ENCODE results near the gene CENPV. TPM values are rescaled to one million over a fixed set of nuclear protein-coding genes. Genes with fewer than 3 reads are reported as not detected.

The CENPV gene
- total and polyA plus RNA-seq, 10 of the 15 experiments (the other 5 are each of a cell fraction or from before 2014, with no cell fraction given): 22.5 to 98.6 (median 80.8) TPM

Other genes with a start within 250 kb of the CENPV start
- 71.6 and 77.3 TPM in 2 replicates for gene NCOR1, start 137.9 kb downstream of the CENPV start, total RNA-seq (2014; rRNA removed)
- gene NCOR1, start 137.9 kb downstream of the CENPV start, total RNA-seq (2014; rRNA removed; fragmentation: Illumina TruSeq; extraction: Trizol): 75.5 and 81.9 TPM in 2 replicates
- 102 and 109 TPM in 2 replicates for gene NCOR1, start 137.9 kb downstream of the CENPV start, total RNA-seq (2021)
- gene NCOR1, start 137.9 kb downstream of the CENPV start, polyA plus RNA-seq (2011; rRNA removed): 78.2 and 94.5 TPM in 2 replicates
- 75.0 and 81.0 TPM in 2 replicates for gene NCOR1, start 137.9 kb downstream of the CENPV start, polyA plus RNA-seq (2014; fragmentation: Illumina TruSeq; extraction: Trizol)
- gene NCOR1, start 137.9 kb downstream of the CENPV start, polyA plus RNA-seq (2014; fragmentation: Nextera tagmentation; extraction: Ambion mirVana): 10 to 100 TPM; 34.5 to 55.1 TPM
- 72.8 and 83.9 TPM in 2 replicates for gene NCOR1, start 137.9 kb downstream of the CENPV start, polyA plus RNA-seq (2014; rRNA removed)
- gene NCOR1, start 137.9 kb downstream of the CENPV start, polyA plus RNA-seq (2016; fragmentation: Nextera tagmentation; extraction: Ambion mirVana): 100 to 1,000 TPM; 118 to 135 TPM
- gene PIGL, start 136.3 kb downstream of the CENPV start, total RNA-seq (2014; rRNA removed): 31.2 and 38.4 TPM in 2 replicates
- 28.0 and 29.1 TPM in 2 replicates for gene PIGL, start 136.3 kb downstream of the CENPV start, total RNA-seq (2014; rRNA removed; fragmentation: Illumina TruSeq; extraction: Trizol)
- gene PIGL, start 136.3 kb downstream of the CENPV start, total RNA-seq (2021): 29.5 and 31.5 TPM in 2 replicates
- gene PIGL, start 136.3 kb downstream of the CENPV start, polyA plus RNA-seq (2011; rRNA removed): 44.8 and 52.5 TPM in 2 replicates
- 28.6 and 31.5 TPM in 2 replicates for gene PIGL, start 136.3 kb downstream of the CENPV start, polyA plus RNA-seq (2014; fragmentation: Illumina TruSeq; extraction: Trizol)
- 10 to 100 TPM; 29.2 to 42.1 TPM for gene PIGL, start 136.3 kb downstream of the CENPV start, polyA plus RNA-seq (2014; fragmentation: Nextera tagmentation; extraction: Ambion mirVana)
- 30.5 and 37.5 TPM in 2 replicates for gene PIGL, start 136.3 kb downstream of the CENPV start, polyA plus RNA-seq (2014; rRNA removed)
- gene PIGL, start 136.3 kb downstream of the CENPV start, polyA plus RNA-seq (2016; fragmentation: Nextera tagmentation; extraction: Ambion mirVana): 10 to 100 TPM; 25.9 to 29.1 TPM
- gene UBB, start 27.6 kb upstream of the CENPV start, total RNA-seq (2014; rRNA removed): 2,686 and 2,754 TPM in 2 replicates
- gene UBB, start 27.6 kb upstream of the CENPV start, total RNA-seq (2014; rRNA removed; fragmentation: Illumina TruSeq; extraction: Trizol): 1,488 and 1,495 TPM in 2 replicates
- gene UBB, start 27.6 kb upstream of the CENPV start, total RNA-seq (2021): 1,455 and 1,463 TPM in 2 replicates
- gene UBB, start 27.6 kb upstream of the CENPV start, polyA plus RNA-seq (2011; rRNA removed): 608 and 1,133 TPM in 2 replicates
- 1,621 and 1,633 TPM in 2 replicates for gene UBB, start 27.6 kb upstream of the CENPV start, polyA plus RNA-seq (2014; fragmentation: Illumina TruSeq; extraction: Trizol)
- gene UBB, start 27.6 kb upstream of the CENPV start, polyA plus RNA-seq (2014; fragmentation: Nextera tagmentation; extraction: Ambion mirVana): 1,000 to 10,000 TPM; 4,008 to 4,246 TPM
- gene UBB, start 27.6 kb upstream of the CENPV start, polyA plus RNA-seq (2014; rRNA removed): 2,006 and 2,356 TPM in 2 replicates
- 1,000 to 10,000 TPM; 2,193 to 2,309 TPM for gene UBB, start 27.6 kb upstream of the CENPV start, polyA plus RNA-seq (2016; fragmentation: Nextera tagmentation; extraction: Ambion mirVana)
- gene TRPV2, start 62.1 kb upstream of the CENPV start, total RNA-seq (2014; rRNA removed): 59.4 and 61.3 TPM in 2 replicates
- gene TRPV2, start 62.1 kb upstream of the CENPV start, total RNA-seq (2014; rRNA removed; fragmentation: Illumina TruSeq; extraction: Trizol): 25.6 and 29.7 TPM in 2 replicates
- 87.4 and 93.7 TPM in 2 replicates for gene TRPV2, start 62.1 kb upstream of the CENPV start, total RNA-seq (2021)
- 33.3 and 82.6 TPM in 2 replicates for gene TRPV2, start 62.1 kb upstream of the CENPV start, polyA plus RNA-seq (2011; rRNA removed)
- 15.4 and 27.3 TPM in 2 replicates for gene TRPV2, start 62.1 kb upstream of the CENPV start, polyA plus RNA-seq (2014; fragmentation: Illumina TruSeq; extraction: Trizol)
- 10 to 100 TPM in 1 of 2 experiments, 1 to 10 TPM in 1; 8.9 to 29.2 TPM for gene TRPV2, start 62.1 kb upstream of the CENPV start, polyA plus RNA-seq (2014; fragmentation: Nextera tagmentation; extraction: Ambion mirVana)
- gene TRPV2, start 62.1 kb upstream of the CENPV start, polyA plus RNA-seq (2014; rRNA removed): 48.8 and 58.4 TPM in 2 replicates
- 10 to 100 TPM; 83.6 to 94.4 TPM for gene TRPV2, start 62.1 kb upstream of the CENPV start, polyA plus RNA-seq (2016; fragmentation: Nextera tagmentation; extraction: Ambion mirVana)
- gene LRRC75A, start 138.7 kb upstream of the CENPV start, total RNA-seq (2014; rRNA removed): 0.06 and 0.11 TPM in 2 replicates
- not detected in 2 replicates for gene LRRC75A, start 138.7 kb upstream of the CENPV start, total RNA-seq (2014; rRNA removed; fragmentation: Illumina TruSeq; extraction: Trizol)
- gene LRRC75A, start 138.7 kb upstream of the CENPV start, total RNA-seq (2021): 0.05 and 0.16 TPM in 2 replicates
- gene LRRC75A, start 138.7 kb upstream of the CENPV start, polyA plus RNA-seq (2011; rRNA removed): 0.07 TPM in 1 of 2 replicates, not detected in the other
- gene LRRC75A, start 138.7 kb upstream of the CENPV start, polyA plus RNA-seq (2014; fragmentation: Illumina TruSeq; extraction: Trizol): 0.01 and 0.13 TPM in 2 replicates
- under 1 TPM; 0.11 to 0.27 TPM for gene LRRC75A, start 138.7 kb upstream of the CENPV start, polyA plus RNA-seq (2014; fragmentation: Nextera tagmentation; extraction: Ambion mirVana)
- gene LRRC75A, start 138.7 kb upstream of the CENPV start, polyA plus RNA-seq (2014; rRNA removed): 0.08 TPM in 1 of 2 replicates, not detected in the other
- 1 to 10 TPM; 1.0 to 1.3 TPM for gene LRRC75A, start 138.7 kb upstream of the CENPV start, polyA plus RNA-seq (2016; fragmentation: Nextera tagmentation; extraction: Ambion mirVana)
- gene ZNF287, start 215.7 kb upstream of the CENPV start, total RNA-seq (2014; rRNA removed): 3.2 and 3.4 TPM in 2 replicates
- gene ZNF287, start 215.7 kb upstream of the CENPV start, total RNA-seq (2014; rRNA removed; fragmentation: Illumina TruSeq; extraction: Trizol): 3.8 and 4.7 TPM in 2 replicates
- 4.7 and 6.2 TPM in 2 replicates for gene ZNF287, start 215.7 kb upstream of the CENPV start, total RNA-seq (2021)
- 3.0 and 3.6 TPM in 2 replicates for gene ZNF287, start 215.7 kb upstream of the CENPV start, polyA plus RNA-seq (2011; rRNA removed)
- 3.1 and 3.2 TPM in 2 replicates for gene ZNF287, start 215.7 kb upstream of the CENPV start, polyA plus RNA-seq (2014; fragmentation: Illumina TruSeq; extraction: Trizol)
- 1 to 10 TPM; 1.9 to 6.6 TPM for gene ZNF287, start 215.7 kb upstream of the CENPV start, polyA plus RNA-seq (2014; fragmentation: Nextera tagmentation; extraction: Ambion mirVana)
- gene ZNF287, start 215.7 kb upstream of the CENPV start, polyA plus RNA-seq (2014; rRNA removed): 3.5 and 4.1 TPM in 2 replicates
- 10 to 100 TPM; 10.3 to 15.5 TPM for gene ZNF287, start 215.7 kb upstream of the CENPV start, polyA plus RNA-seq (2016; fragmentation: Nextera tagmentation; extraction: Ambion mirVana)